HCT116 (cell line): Measurements from ENCODE around the gene GOSR1.

Experiments used
- CEBPB ChIP-seq: IDR thresholded peaks from 2 replicates; pipeline ENCODE4 v1.6.1; 2012; ENCODE audit warnings: low read depth
- CTCF ChIP-seq, 3 experiments: fragments of 200-600 bp in 1 of 3; sonication (generic) in 1 of 3; IDR thresholded peaks in 2 of 3; conservative IDR thresholded peaks in 1 of 3; 2 replicates each; pipeline ENCODE4 v1.5.1; 2012 to 2017; ENCODE audit warnings: low read depth in 2 of 3, low read length in 2 of 3, antibody characterized with exemption in 1 of 3, borderline replicate concordance in 1 of 3, control low read depth in 1 of 3, mild to moderate bottlenecking in 1 of 3, mixed read lengths in 1 of 3, mixed run types in 1 of 3, moderate library complexity in 1 of 3; ENCODE audit not compliant: insufficient read depth in 1 of 3
- EZH2 ChIP-seq: fragments of 200-600 bp; sonication (generic); IDR thresholded peaks from 2 replicates; pipeline ENCODE4 v1.6.1; 2017; ENCODE audit warnings: antibody characterized with exemption, mixed run types
- FOSL1 ChIP-seq: IDR thresholded peaks from 2 replicates; pipeline ENCODE4 v1.6.1; 2012; ENCODE audit warnings: low read depth
- POLR2A ChIP-seq: IDR thresholded peaks from 2 replicates; pipeline ENCODE4 v1.7.0; 2011; ENCODE audit warnings: borderline replicate concordance; ENCODE audit not compliant: insufficient read depth, insufficient read length; ENCODE audit errors: extremely low read depth
- POLR2AphosphoS5 ChIP-seq: IDR thresholded peaks from 2 replicates; pipeline ENCODE4 v1.6.1; 2011; ENCODE audit warnings: mild to moderate bottlenecking, low read depth, low read length, moderate library complexity
- SIN3A ChIP-seq: IDR thresholded peaks from 2 replicates; pipeline ENCODE4 v1.6.1; 2012; ENCODE audit warnings: low read depth
- SP1 ChIP-seq: IDR thresholded peaks from 2 replicates; pipeline ENCODE4 v1.6.1; 2012; ENCODE audit warnings: low read depth
- SRF ChIP-seq: IDR thresholded peaks from 2 replicates; pipeline ENCODE4 v1.6.1; 2012; ENCODE audit warnings: low read depth
- YY1 ChIP-seq: IDR thresholded peaks from 2 replicates; pipeline ENCODE4 v1.6.1; 2011; ENCODE audit warnings: low read length, low read depth, moderate library complexity, mild to moderate bottlenecking; ENCODE audit not compliant: insufficient replicate concordance; ENCODE audit errors: extremely low read depth
- ZFX ChIP-seq: fragments of 450-650 bp; IDR thresholded peaks from 2 replicates; pipeline ENCODE4 v1.6.1; 2017
- TF ChIP-seq, protein P1 (sequence below): IDR thresholded peaks from 2 replicates; pipeline ENCODE4 v1.6.1; 2012; ENCODE audit warnings: low read depth
- TF ChIP-seq, protein P2 (sequence below): IDR thresholded peaks from 2 replicates; pipeline ENCODE4 v1.6.1; 2011; ENCODE audit warnings: mild to moderate bottlenecking, low read length, moderate library complexity; ENCODE audit not compliant: insufficient replicate concordance; ENCODE audit errors: extremely low read depth

DNA sequence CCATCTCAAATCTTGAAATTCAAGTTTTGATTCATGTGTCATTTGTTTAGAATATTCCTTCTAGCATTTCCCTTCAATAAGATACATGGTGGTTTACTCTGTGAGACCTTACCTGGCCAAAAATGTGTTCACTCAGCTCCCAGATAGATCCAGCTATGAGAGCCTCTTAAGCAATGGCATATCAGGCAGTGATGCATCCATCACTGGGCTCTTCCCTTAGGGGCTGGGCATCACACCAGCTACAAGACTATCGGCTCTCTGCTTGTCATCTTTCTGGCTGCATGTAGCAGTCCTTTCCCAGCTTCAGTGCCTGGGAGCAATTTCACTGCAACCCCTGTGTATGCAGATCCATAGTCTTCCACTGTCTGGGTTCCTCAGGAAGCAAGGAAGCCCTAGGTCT is 40.6 kb downstream of the GOSR1 start:
- no peak for TF ChIP-seq CTCF (IDR thresholded peaks at IDR 0.05 in 2 of 3, conservative IDR thresholded peaks at IDR 0.05 in 1 of 3; ENCODE audit: borderline replicate concordance in 1 of 3, insufficient read depth in 1 of 3, low read depth in 2 of 3, low read length in 2 of 3)
- TF ChIP-seq, protein P1, sequence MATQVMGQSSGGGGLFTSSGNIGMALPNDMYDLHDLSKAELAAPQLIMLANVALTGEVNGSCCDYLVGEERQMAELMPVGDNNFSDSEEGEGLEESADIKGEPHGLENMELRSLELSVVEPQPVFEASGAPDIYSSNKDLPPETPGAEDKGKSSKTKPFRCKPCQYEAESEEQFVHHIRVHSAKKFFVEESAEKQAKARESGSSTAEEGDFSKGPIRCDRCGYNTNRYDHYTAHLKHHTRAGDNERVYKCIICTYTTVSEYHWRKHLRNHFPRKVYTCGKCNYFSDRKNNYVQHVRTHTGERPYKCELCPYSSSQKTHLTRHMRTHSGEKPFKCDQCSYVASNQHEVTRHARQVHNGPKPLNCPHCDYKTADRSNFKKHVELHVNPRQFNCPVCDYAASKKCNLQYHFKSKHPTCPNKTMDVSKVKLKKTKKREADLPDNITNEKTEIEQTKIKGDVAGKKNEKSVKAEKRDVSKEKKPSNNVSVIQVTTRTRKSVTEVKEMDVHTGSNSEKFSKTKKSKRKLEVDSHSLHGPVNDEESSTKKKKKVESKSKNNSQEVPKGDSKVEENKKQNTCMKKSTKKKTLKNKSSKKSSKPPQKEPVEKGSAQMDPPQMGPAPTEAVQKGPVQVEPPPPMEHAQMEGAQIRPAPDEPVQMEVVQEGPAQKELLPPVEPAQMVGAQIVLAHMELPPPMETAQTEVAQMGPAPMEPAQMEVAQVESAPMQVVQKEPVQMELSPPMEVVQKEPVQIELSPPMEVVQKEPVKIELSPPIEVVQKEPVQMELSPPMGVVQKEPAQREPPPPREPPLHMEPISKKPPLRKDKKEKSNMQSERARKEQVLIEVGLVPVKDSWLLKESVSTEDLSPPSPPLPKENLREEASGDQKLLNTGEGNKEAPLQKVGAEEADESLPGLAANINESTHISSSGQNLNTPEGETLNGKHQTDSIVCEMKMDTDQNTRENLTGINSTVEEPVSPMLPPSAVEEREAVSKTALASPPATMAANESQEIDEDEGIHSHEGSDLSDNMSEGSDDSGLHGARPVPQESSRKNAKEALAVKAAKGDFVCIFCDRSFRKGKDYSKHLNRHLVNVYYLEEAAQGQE: no peak
- TF ChIP-seq POLR2AphosphoS5: no peak
- no peak for TF ChIP-seq SIN3A
- TF ChIP-seq POLR2A: no peak
- no peak for TF ChIP-seq CEBPB
- TF ChIP-seq ZFX: no peak
- TF ChIP-seq, protein P2, sequence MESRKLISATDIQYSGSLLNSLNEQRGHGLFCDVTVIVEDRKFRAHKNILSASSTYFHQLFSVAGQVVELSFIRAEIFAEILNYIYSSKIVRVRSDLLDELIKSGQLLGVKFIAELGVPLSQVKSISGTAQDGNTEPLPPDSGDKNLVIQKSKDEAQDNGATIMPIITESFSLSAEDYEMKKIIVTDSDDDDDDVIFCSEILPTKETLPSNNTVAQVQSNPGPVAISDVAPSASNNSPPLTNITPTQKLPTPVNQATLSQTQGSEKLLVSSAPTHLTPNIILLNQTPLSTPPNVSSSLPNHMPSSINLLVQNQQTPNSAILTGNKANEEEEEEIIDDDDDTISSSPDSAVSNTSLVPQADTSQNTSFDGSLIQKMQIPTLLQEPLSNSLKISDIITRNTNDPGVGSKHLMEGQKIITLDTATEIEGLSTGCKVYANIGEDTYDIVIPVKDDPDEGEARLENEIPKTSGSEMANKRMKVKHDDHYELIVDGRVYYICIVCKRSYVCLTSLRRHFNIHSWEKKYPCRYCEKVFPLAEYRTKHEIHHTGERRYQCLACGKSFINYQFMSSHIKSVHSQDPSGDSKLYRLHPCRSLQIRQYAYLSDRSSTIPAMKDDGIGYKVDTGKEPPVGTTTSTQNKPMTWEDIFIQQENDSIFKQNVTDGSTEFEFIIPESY: no peak
- TF ChIP-seq SRF: no peak
- no peak for TF ChIP-seq SP1
- no peak for TF ChIP-seq EZH2
- TF ChIP-seq YY1: no peak
- TF ChIP-seq FOSL1: no peak
